Left hindlimb (tissue), 1 donor: ENCODE measurements around the gene TCF7L2.
A peak's percentile ranks its signal among the peaks of the same experiment; 100 is the strongest.

Source experiments
- DNase-seq: peaks from one replicate; pipeline ENCODE4 v3.0.0-alpha.2; 2018

TCF7L2 gene

GRCh38 chr10:113068178-113068890 lies 118.3 kb downstream of the TCF7L2 start:
- no peak for DNase-seq

GRCh38 chr10:113069595-113069994 lies 119.5 kb downstream of the TCF7L2 start:
- DNase-seq: no peak

- no peak for DNase-seq
Measured at GRCh38 chr10:113071446-113071845, 121.4 kb downstream of the TCF7L2 start.

GRCh38 chr10:113073549-113074189 lies 123.6 kb downstream of the TCF7L2 start:
- DNase-seq: peak; percentile 84

GRCh38 chr10:113076949-113077348 lies 126.9 kb downstream of the TCF7L2 start:
- DNase-seq: no peak

- DNase-seq: no peak
Measured at GRCh38 chr10:113078282-113078907, 128.3 kb downstream of the TCF7L2 start.

- no peak for DNase-seq
Measured at GRCh38 chr10:113080061-113080924, 130.2 kb downstream of the TCF7L2 start.

- DNase-seq: no peak
Measured at GRCh38 chr10:113080925-113081229, 130.8 kb downstream of the TCF7L2 start.

- DNase-seq: no peak
Measured at GRCh38 chr10:113084031-113084430, 134.0 kb downstream of the TCF7L2 start.

GRCh38 chr10:113085776-113086175 lies 135.7 kb downstream of the TCF7L2 start:
- DNase-seq: no peak

GRCh38 chr10:113086282-113086681 lies 136.2 kb downstream of the TCF7L2 start:
- DNase-seq: no peak

GRCh38 chr10:113087165-113088029 lies 137.3 kb downstream of the TCF7L2 start:
- no peak for DNase-seq

- no peak for DNase-seq
Measured at GRCh38 chr10:113088194-113088593, 138.1 kb downstream of the TCF7L2 start.

GRCh38 chr10:113089551-113089950 lies 139.5 kb downstream of the TCF7L2 start:
- no peak for DNase-seq

GRCh38 chr10:113091920-113092319 lies 141.9 kb downstream of the TCF7L2 start:
- DNase-seq: no peak

GRCh38 chr10:113093188-113094113 lies 143.4 kb downstream of the TCF7L2 start:
- DNase-seq: no peak

- DNase-seq: no peak
Measured at GRCh38 chr10:113094114-113094486, 144.1 kb downstream of the TCF7L2 start.

GRCh38 chr10:113095419-113096127 lies 145.5 kb downstream of the TCF7L2 start:
- no peak for DNase-seq

GRCh38 chr10:113096128-113096996 lies 146.3 kb downstream of the TCF7L2 start:
- DNase-seq: peak; percentile 48

- DNase-seq: no peak
Measured at GRCh38 chr10:113097036-113097435, 147.0 kb downstream of the TCF7L2 start.
